Neural progenitor cell (in vitro differentiated cells): ENCODE results near the gene MBTPS2. TPM values are rescaled to one million over a fixed set of nuclear protein-coding genes. Genes with fewer than 3 reads are reported as not detected.

ENCODE experiments used
- DNase-seq: peaks from one replicate; pipeline ENCODE4 v3.0.0-alpha.2; 2016; ENCODE audit warnings: low spot score
- H2AFZ ChIP-seq: fragments of 200-600 bp; sonication (generic); replicated peaks from 2 replicates; pipeline ENCODE4 v1.6.1; 2016; ENCODE audit warnings: antibody characterized with exemption
- H3F3A ChIP-seq: fragments of 200-600 bp; sonication (generic); 2 replicates; pipeline ENCODE4 v1.6.1; 2016; ENCODE audit warnings: antibody characterized with exemption, low read depth
- H3K27ac ChIP-seq: fragments of 200-600 bp; sonication (generic); 2 replicates; pipeline ENCODE4 v1.5.1; 2016; ENCODE audit warnings: mild to moderate bottlenecking
- H3K27me3 ChIP-seq: fragments of 200-600 bp; sonication (generic); 2 replicates; pipeline ENCODE4 v1.6.1; 2016; ENCODE audit warnings: mild to moderate bottlenecking, moderate library complexity
- H3K36me3 ChIP-seq: fragments of 200-600 bp; sonication (generic); 2 replicates; pipeline ENCODE4 v1.5.1; 2016
- H3K4me1 ChIP-seq: fragments of 200-600 bp; sonication (generic); 2 replicates; pipeline ENCODE4 v1.6.1; 2016; ENCODE audit warnings: mixed run types
- H3K4me2 ChIP-seq: fragments of 200-600 bp; sonication (generic); 2 replicates; pipeline ENCODE4 v1.6.1; 2016
- H3K4me3 ChIP-seq: fragments of 200-600 bp; sonication (generic); 2 replicates; pipeline ENCODE4 v1.5.1; 2016
- H3K79me2 ChIP-seq: fragments of 200-600 bp; sonication (generic); 2 replicates; pipeline ENCODE4 v1.6.1; 2016; ENCODE audit warnings: low read depth
- H3K9ac ChIP-seq: fragments of 200-600 bp; sonication (generic); 2 replicates; pipeline ENCODE4 v1.6.1; 2016
- H3K9me3 ChIP-seq: fragments of 200-600 bp; sonication (generic); 2 replicates; pipeline ENCODE4 v1.5.1; 2016; ENCODE audit warnings: low read depth
- H4K20me1 ChIP-seq: fragments of 200-600 bp; sonication (generic); 2 replicates; pipeline ENCODE4 v1.6.1; 2016; ENCODE audit warnings: low read depth
- H3K27ac Mint-ChIP-seq: 3 replicates; pipeline ENCODE4 v1.8.0; 2021; ENCODE audit warnings: mixed read lengths
- H3K27me3 Mint-ChIP-seq: 2 replicates; pipeline ENCODE4 v1.8.0; 2022; ENCODE audit warnings: low read depth, mild to moderate bottlenecking, inconsistent platforms, moderate library complexity, mixed read lengths; ENCODE audit not compliant: insufficient read depth
- H3K36me3 Mint-ChIP-seq: 3 replicates; pipeline ENCODE4 v1.8.0; 2021; ENCODE audit warnings: mixed read lengths
- H3K4me1 Mint-ChIP-seq: 3 replicates; pipeline ENCODE4 v1.8.0; 2021; ENCODE audit warnings: mixed read lengths
- H3K4me3 Mint-ChIP-seq: 3 replicates; pipeline ENCODE4 v1.8.0; 2021; ENCODE audit warnings: mild to moderate bottlenecking, moderate library complexity, mixed read lengths
- H3K9me3 Mint-ChIP-seq: 3 replicates; pipeline ENCODE4 v1.8.0; 2020; ENCODE audit warnings: mixed read lengths
- EZH2 ChIP-seq: fragments of 200-600 bp; sonication (generic); IDR thresholded peaks from 2 replicates; pipeline ENCODE4 v1.6.1; 2017; ENCODE audit warnings: antibody characterized with exemption, mild to moderate bottlenecking, moderate library complexity
- EZH2phosphoT487 ChIP-seq: fragments of 200-600 bp; sonication (generic); IDR thresholded peaks from 2 replicates; pipeline ENCODE4 v1.6.1; 2017; ENCODE audit warnings: antibody characterized with exemption
- total RNA-seq: library from RNA; depleted of rRNA; stranded (reverse); fragments of >200 nt; gene quantifications from 2 replicates; pipeline ENCODE4 v1.2.3, GENCODE V29; 2015; ENCODE audit warnings: low replicate concordance
- TF ChIP-seq, protein P1 (sequence below): fragments of 200-600 bp; sonication (generic); IDR thresholded peaks from 2 replicates; pipeline ENCODE4 v1.5.1; 2017; ENCODE audit warnings: antibody characterized with exemption, mild to moderate bottlenecking

MBTPS2 gene
- total RNA-seq, 1 donor from 2014 or later = 8.4 TPM

DNA sequence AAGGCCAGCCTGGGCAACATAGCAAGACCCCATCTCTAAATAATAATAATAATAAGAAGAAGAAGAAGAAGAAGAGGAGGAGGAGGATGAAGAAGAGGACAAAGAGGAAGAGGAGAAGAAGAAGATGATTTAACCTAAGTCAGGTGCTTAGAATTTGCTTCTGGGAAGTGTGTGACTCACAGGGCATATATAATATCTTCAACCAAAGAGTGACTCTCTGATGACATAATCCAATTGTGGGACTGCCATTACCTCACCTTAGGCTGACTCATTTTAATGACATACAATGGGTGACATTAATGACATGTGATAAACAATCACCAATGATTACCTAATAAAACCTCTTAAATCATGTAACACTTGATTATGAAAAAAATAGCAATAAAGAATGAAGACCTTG, 32.7 kb upstream of the MBTPS2 start:
- no peak overlapping the region for H3K27ac ChIP-seq
- no peak for DNase-seq
- TF ChIP-seq EZH2 = no peak
- no peak for TF ChIP-seq EZH2phosphoT487
- TF ChIP-seq, protein P1, sequence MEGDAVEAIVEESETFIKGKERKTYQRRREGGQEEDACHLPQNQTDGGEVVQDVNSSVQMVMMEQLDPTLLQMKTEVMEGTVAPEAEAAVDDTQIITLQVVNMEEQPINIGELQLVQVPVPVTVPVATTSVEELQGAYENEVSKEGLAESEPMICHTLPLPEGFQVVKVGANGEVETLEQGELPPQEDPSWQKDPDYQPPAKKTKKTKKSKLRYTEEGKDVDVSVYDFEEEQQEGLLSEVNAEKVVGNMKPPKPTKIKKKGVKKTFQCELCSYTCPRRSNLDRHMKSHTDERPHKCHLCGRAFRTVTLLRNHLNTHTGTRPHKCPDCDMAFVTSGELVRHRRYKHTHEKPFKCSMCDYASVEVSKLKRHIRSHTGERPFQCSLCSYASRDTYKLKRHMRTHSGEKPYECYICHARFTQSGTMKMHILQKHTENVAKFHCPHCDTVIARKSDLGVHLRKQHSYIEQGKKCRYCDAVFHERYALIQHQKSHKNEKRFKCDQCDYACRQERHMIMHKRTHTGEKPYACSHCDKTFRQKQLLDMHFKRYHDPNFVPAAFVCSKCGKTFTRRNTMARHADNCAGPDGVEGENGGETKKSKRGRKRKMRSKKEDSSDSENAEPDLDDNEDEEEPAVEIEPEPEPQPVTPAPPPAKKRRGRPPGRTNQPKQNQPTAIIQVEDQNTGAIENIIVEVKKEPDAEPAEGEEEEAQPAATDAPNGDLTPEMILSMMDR = no peak

GRCh38 chrX:21811832-21812231, 27.6 kb upstream of the MBTPS2 start:
- Histone ChIP-seq H3K27me3 (no peaks in the 10 kb centered on the region), H4K20me1 (no peaks in the 10 kb centered on the region), H3F3A (no peaks in the 10 kb centered on the region), H3K4me3 (no peak overlapping the region), H3K4me1 (no peaks in the 10 kb centered on the region), H3K36me3 (no peaks in the 10 kb centered on the region), H2AFZ (no peak overlapping the region), H3K79me2 (no peaks in the 10 kb centered on the region), H3K27ac (no peak overlapping the region), H3K9ac (no peak overlapping the region), H3K9me3 (no peaks in the 10 kb centered on the region), H3K4me2 (no peak overlapping the region)
- no peak for DNase-seq
- H3K27ac Mint-ChIP-seq = no peak overlapping the region
- peaks cover 2% of the 10 kb centered on the region for H3K9me3 Mint-ChIP-seq
- TF ChIP-seq, protein P1 = no peak
- TF ChIP-seq EZH2phosphoT487 (no peak), EZH2 (no peak)
- no peak overlapping the region for H3K4me3 Mint-ChIP-seq
- no peaks in the 10 kb centered on the region for H3K36me3 Mint-ChIP-seq
- no peaks in the 10 kb centered on the region for H3K27me3 Mint-ChIP-seq
- peaks cover 13% of the 10 kb centered on the region for H3K4me1 Mint-ChIP-seq

More for the DNA sequence above, 32.7 kb upstream of the MBTPS2 start:
- H3K4me3 ChIP-seq = no peak overlapping the region
- Mint-ChIP-seq H3K27ac (no peak overlapping the region), H3K4me3 (no peak overlapping the region), H3K27me3 (peaks cover 3% of the 10 kb centered on the region), H3K36me3 (no peaks in the 10 kb centered on the region), H3K9me3 (peaks cover 2% of the 10 kb centered on the region), H3K4me1 (no peaks in the 10 kb centered on the region)
- H3K4me1 ChIP-seq = no peaks in the 10 kb centered on the region
- no peaks in the 10 kb centered on the region for H3K36me3 ChIP-seq
- no peak overlapping the region for H2AFZ ChIP-seq
- no peak overlapping the region for H3K9ac ChIP-seq
- H4K20me1 ChIP-seq = no peaks in the 10 kb centered on the region
- H3K4me2 ChIP-seq = no peak overlapping the region
- no peaks in the 10 kb centered on the region for H3K27me3 ChIP-seq
- no peaks in the 10 kb centered on the region for H3K79me2 ChIP-seq
- no peaks in the 10 kb centered on the region for H3K9me3 ChIP-seq
- no peaks in the 10 kb centered on the region for H3F3A ChIP-seq

DNA sequence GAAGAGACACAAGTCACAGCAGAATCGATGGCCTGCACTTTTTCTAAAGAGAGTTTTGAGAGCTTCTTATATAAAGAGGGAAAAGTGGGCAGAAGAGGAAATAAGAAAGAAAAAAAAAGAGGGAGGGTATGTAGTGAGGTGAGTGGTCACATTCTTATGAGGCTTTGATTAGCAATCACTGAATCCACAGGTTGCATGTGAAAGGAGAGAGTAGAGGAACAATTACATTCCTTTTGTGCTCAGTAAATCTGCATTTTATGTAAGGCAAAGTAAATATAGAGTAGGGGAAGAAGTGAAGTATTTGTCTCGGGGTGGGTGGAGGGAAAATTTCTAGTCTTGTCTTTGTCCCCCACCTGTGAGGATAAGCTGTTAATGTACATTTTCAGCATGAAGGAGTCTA, 26.8 kb upstream of the MBTPS2 start:
- Histone ChIP-seq H4K20me1 (no peaks in the 10 kb centered on the region), H3K4me2 (no peak overlapping the region), H3K27me3 (no peaks in the 10 kb centered on the region), H3K4me1 (no peaks in the 10 kb centered on the region), H3K4me3 (no peak overlapping the region), H3K36me3 (no peaks in the 10 kb centered on the region), H2AFZ (no peak overlapping the region), H3K79me2 (no peaks in the 10 kb centered on the region), H3K9ac (no peak overlapping the region), H3K27ac (no peak overlapping the region), H3F3A (no peaks in the 10 kb centered on the region), H3K9me3 (no peaks in the 10 kb centered on the region)
- Mint-ChIP-seq H3K4me3 (no peak overlapping the region), H3K36me3 (no peaks in the 10 kb centered on the region), H3K27ac (no peak overlapping the region), H3K4me1 (peaks cover 19% of the 10 kb centered on the region), H3K27me3 (no peaks in the 10 kb centered on the region), H3K9me3 (peaks cover under 1% of the 10 kb centered on the region)
- TF ChIP-seq, protein P1 = no peak
- no peak for DNase-seq
